Stimulated activated CD4-positive, alpha-beta T cell treated with anti-CD3 and anti-CD28 coated beads, Interleukin-2, amount 100 ng/mL, for 24 hours (primary cell): ENCODE data around the gene TBL1X.
"Not testable (repeated sequence)": the region's sequence is repeated elsewhere in the genome, so short reads cannot be mapped to it uniquely, and the experiment has no call there.

ENCODE experiments used
- DNase-seq, 2 donors: peaks; one replicate each; pipeline ENCODE4 v3.0.0-alpha.2; 2020

The TBL1X gene

GRCh38 chrX:9464435-9465371 is at the start of gene TBL1X:
Gene TBL1X, plus strand, starts transcription at chrX:9465058. Its CDS starts 188,529 bp downstream, at chrX:9653587.
- peak; percentile 58 to 68 for DNase-seq

- no peak for DNase-seq
These were observed 48.1 kb upstream of the TBL1X start for GRCh38 chrX:9416562-9417348.

- no peak for DNase-seq
These were observed 46.6 kb upstream of the TBL1X start for GRCh38 chrX:9418262-9418661.

- DNase-seq, result no peak
These were observed 44.3 kb upstream of the TBL1X start for GRCh38 chrX:9420275-9421265.

GRCh38 chrX:9429767-9430166 is 35.1 kb upstream of the TBL1X start:
- DNase-seq, result no peak

GRCh38 chrX:9430346-9430921 is 34.4 kb upstream of the TBL1X start:
- no peak for DNase-seq

- no peak for DNase-seq
These were observed 33.6 kb upstream of the TBL1X start for GRCh38 chrX:9431281-9431680.

- no peak for DNase-seq
These were observed 31.3 kb upstream of the TBL1X start for GRCh38 chrX:9433596-9433995.

- DNase-seq, result no peak
These were observed 30.8 kb upstream of the TBL1X start for GRCh38 chrX:9434051-9434550.

GRCh38 chrX:9435086-9435485 is 29.8 kb upstream of the TBL1X start:
- DNase-seq, result not testable (repeated sequence)

- no peak for DNase-seq
These were observed 28.0 kb upstream of the TBL1X start for GRCh38 chrX:9436812-9437211.

- no peak for DNase-seq
These were observed 25.8 kb upstream of the TBL1X start for GRCh38 chrX:9438933-9439494.

- DNase-seq, result no peak
These were observed 24.6 kb upstream of the TBL1X start for GRCh38 chrX:9440116-9440844.

GRCh38 chrX:9442056-9442455 is 22.8 kb upstream of the TBL1X start:
- no peak for DNase-seq

GRCh38 chrX:9443327-9443726 is 21.5 kb upstream of the TBL1X start:
- DNase-seq, result no peak

GRCh38 chrX:9447906-9448305 is 17.0 kb upstream of the TBL1X start:
- no peak for DNase-seq

GRCh38 chrX:9456250-9457074 is 8.4 kb upstream of the TBL1X start:
- peak; percentile 19 to 25 for DNase-seq

GRCh38 chrX:9458034-9458433 is 6.8 kb upstream of the TBL1X start:
- DNase-seq, result not testable (repeated sequence)

- DNase-seq, result no peak
These were observed 6.3 kb upstream of the TBL1X start for GRCh38 chrX:9458516-9459078.
